Measurements from ENCODE around the gene MSL1.

MSL1 gene

GRCh38 chr17:40153603-40154236, 31.9 kb downstream of the MSL1 start:
- H3K4me1 ChIP-seq (ENCODE audit: insufficient read depth, low read length, severe bottlenecking), result no peaks in the 10 kb centered on the region
- TF ChIP-seq EZH2 (IDR thresholded peaks at IDR 0.05; ENCODE audit: borderline replicate concordance, low read length), result no peak
- TF ChIP-seq, protein P1, sequence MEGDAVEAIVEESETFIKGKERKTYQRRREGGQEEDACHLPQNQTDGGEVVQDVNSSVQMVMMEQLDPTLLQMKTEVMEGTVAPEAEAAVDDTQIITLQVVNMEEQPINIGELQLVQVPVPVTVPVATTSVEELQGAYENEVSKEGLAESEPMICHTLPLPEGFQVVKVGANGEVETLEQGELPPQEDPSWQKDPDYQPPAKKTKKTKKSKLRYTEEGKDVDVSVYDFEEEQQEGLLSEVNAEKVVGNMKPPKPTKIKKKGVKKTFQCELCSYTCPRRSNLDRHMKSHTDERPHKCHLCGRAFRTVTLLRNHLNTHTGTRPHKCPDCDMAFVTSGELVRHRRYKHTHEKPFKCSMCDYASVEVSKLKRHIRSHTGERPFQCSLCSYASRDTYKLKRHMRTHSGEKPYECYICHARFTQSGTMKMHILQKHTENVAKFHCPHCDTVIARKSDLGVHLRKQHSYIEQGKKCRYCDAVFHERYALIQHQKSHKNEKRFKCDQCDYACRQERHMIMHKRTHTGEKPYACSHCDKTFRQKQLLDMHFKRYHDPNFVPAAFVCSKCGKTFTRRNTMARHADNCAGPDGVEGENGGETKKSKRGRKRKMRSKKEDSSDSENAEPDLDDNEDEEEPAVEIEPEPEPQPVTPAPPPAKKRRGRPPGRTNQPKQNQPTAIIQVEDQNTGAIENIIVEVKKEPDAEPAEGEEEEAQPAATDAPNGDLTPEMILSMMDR (IDR thresholded peaks at IDR 0.05; ENCODE audit: low read length), result no peak
- H2AFZ ChIP-seq (ENCODE audit: low read length), result no peak overlapping the region
- no peaks in the 10 kb centered on the region for H3F3A ChIP-seq (ENCODE audit: insufficient read depth, low read length)
- no peaks in the 10 kb centered on the region for H3K9me3 ChIP-seq (ENCODE audit: low read length)
- no peaks in the 10 kb centered on the region for H4K20me1 ChIP-seq (ENCODE audit: insufficient read depth, low read length)
- H3K4me2 ChIP-seq (ENCODE audit: low read length), result no peak overlapping the region
- H3K9ac ChIP-seq (ENCODE audit: low read length), result no peak overlapping the region
- H3K36me3 ChIP-seq (ENCODE audit: insufficient read depth, low read length), result peaks cover 80% of the 10 kb centered on the region
- H3K27me3 ChIP-seq (ENCODE audit: insufficient read depth, low read length), result no peaks in the 10 kb centered on the region
- H3K79me2 ChIP-seq (ENCODE audit: insufficient read depth, low read length), result 0 out of 2 replicates have a peak, but pooled peaks cover 4% of the 10 kb centered on the region
- H3K9me2 ChIP-seq (ENCODE audit: low read depth, low read length), result no peaks in the 10 kb centered on the region
- H3K27ac ChIP-seq (ENCODE audit: low read depth, low read length, poor library complexity, severe bottlenecking), result no peak overlapping the region
- H3K4me3 ChIP-seq (ENCODE audit: low read depth, low read length, poor library complexity, severe bottlenecking), result no peak overlapping the region

DNA sequence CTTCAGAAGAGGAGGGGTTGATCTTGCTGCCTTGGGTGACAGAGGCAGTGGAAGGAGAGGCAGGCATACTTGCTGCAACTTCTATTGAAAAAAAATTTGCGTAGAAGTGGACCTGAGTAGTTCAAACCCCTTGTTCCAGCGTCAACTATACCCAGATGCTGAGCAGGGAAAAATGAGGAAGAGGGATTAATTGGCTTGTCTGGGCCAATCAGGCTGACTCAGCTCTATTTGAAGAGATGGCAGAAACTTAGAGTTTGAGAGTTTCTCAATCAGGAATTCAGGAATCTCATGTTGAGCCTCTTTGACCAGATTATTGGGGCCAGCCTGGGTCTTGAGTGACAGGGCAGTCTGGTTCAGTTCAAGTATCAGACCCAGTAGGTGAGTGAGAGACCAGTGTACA, 36.2 kb downstream of the MSL1 start:
- Histone ChIP-seq H3K9me2 (ENCODE audit: low read depth, low read length) (no peaks in the 10 kb centered on the region), H3K9ac (ENCODE audit: low read length) (no peak overlapping the region), H3K27me3 (ENCODE audit: insufficient read depth, low read length) (no peaks in the 10 kb centered on the region), H2AFZ (ENCODE audit: low read length) (no peak overlapping the region), H4K20me1 (ENCODE audit: insufficient read depth, low read length) (no peaks in the 10 kb centered on the region), H3K27ac (ENCODE audit: low read depth, low read length, poor library complexity, severe bottlenecking) (no peak overlapping the region), H3K79me2 (ENCODE audit: insufficient read depth, low read length) (0 out of 2 replicates have a peak, but pooled peaks cover 4% of the 10 kb centered on the region), H3K4me1 (ENCODE audit: insufficient read depth, low read length, severe bottlenecking) (no peaks in the 10 kb centered on the region), H3K4me2 (ENCODE audit: low read length) (no peak overlapping the region), H3F3A (ENCODE audit: insufficient read depth, low read length) (no peaks in the 10 kb centered on the region), H3K9me3 (ENCODE audit: low read length) (no peaks in the 10 kb centered on the region), H3K36me3 (ENCODE audit: insufficient read depth, low read length) (peaks cover 67% of the 10 kb centered on the region), H3K4me3 (ENCODE audit: low read depth, low read length, poor library complexity, severe bottlenecking) (no peak overlapping the region)
- TF ChIP-seq, protein P1 (IDR thresholded peaks at IDR 0.05; ENCODE audit: low read length), result no peak
- TF ChIP-seq EZH2 (IDR thresholded peaks at IDR 0.05; ENCODE audit: borderline replicate concordance, low read length), result no peak

DNA sequence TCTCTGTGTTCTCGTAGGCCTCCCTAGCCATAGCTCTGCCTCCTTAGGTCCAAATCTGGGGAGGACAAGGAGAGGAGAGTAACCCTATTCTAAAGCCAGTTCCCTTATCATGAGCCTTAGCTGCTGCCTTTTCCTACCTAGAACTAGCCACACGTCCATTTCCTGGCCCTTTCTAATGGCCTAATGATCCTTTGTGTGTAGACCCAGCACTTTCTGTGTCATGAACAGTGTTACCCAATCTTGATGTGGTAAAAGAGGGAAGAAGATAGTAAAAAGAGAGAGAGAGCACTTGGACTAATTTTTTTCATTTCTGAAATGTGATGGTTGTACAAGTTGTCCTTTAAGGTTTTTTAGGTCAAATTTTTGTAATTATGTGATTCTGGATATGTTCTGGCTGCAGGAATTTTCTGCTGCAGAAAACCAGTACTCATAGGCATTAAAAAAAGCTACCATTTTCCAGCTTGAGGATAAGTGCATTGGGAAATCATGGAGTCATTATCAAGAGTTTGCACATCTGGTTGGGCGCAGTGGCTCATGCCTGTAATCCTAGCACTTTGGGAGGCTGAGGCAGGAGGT, 36.8 kb downstream of the MSL1 start:
- Histone ChIP-seq H3K4me2 (ENCODE audit: low read length) (no peak overlapping the region), H3K36me3 (ENCODE audit: insufficient read depth, low read length) (peaks cover 67% of the 10 kb centered on the region)

More for the DNA sequence above, 36.8 kb downstream of the MSL1 start:
- no peaks in the 10 kb centered on the region for H3K9me2 ChIP-seq (ENCODE audit: low read depth, low read length)
- no peak overlapping the region for H2AFZ ChIP-seq (ENCODE audit: low read length)
- H3K27ac ChIP-seq (ENCODE audit: low read depth, low read length, poor library complexity, severe bottlenecking), result no peak overlapping the region
- H3K9ac ChIP-seq (ENCODE audit: low read length), result no peak overlapping the region
- H4K20me1 ChIP-seq (ENCODE audit: insufficient read depth, low read length), result no peaks in the 10 kb centered on the region
- H3K4me1 ChIP-seq (ENCODE audit: insufficient read depth, low read length, severe bottlenecking), result no peaks in the 10 kb centered on the region
- H3K27me3 ChIP-seq (ENCODE audit: insufficient read depth, low read length), result no peaks in the 10 kb centered on the region
- H3K4me3 ChIP-seq (ENCODE audit: low read depth, low read length, poor library complexity, severe bottlenecking), result no peak overlapping the region
- no peak for TF ChIP-seq EZH2 (IDR thresholded peaks at IDR 0.05; ENCODE audit: borderline replicate concordance, low read length)
- TF ChIP-seq, protein P1 (IDR thresholded peaks at IDR 0.05; ENCODE audit: low read length), result no peak
- no peaks in the 10 kb centered on the region for H3K9me3 ChIP-seq (ENCODE audit: low read length)
- H3K79me2 ChIP-seq (ENCODE audit: insufficient read depth, low read length), result 0 out of 2 replicates have a peak, but pooled peaks cover 4% of the 10 kb centered on the region
- H3F3A ChIP-seq (ENCODE audit: insufficient read depth, low read length), result no peaks in the 10 kb centered on the region
